Ammon's horn (tissue), 1 donor: Measurements from ENCODE around the gene INO80C.
"Not testable (repeated sequence)": the region's sequence is repeated elsewhere in the genome, so short reads cannot be mapped to it uniquely, and the experiment has no call there.

Source experiments
- DNase-seq: peaks from one replicate; pipeline ENCODE4 v3.0.0-alpha.2; 2016; ENCODE audit warnings: low spot score

Gene INO80C

GRCh38 chr18:35489281-35489680, 8.5 kb downstream of the INO80C start:
- DNase-seq, result not testable (repeated sequence)

GRCh38 chr18:35488396-35488795, 9.4 kb downstream of the INO80C start:
- DNase-seq, result not testable (repeated sequence)

GRCh38 chr18:35487525-35487924, 10.2 kb downstream of the INO80C start:
- DNase-seq, result not testable (repeated sequence)

- no peak for DNase-seq
These were observed 11.9 kb downstream of the INO80C start for GRCh38 chr18:35485852-35486251.

GRCh38 chr18:35484034-35484433, 13.7 kb downstream of the INO80C start:
- DNase-seq, result no peak

- DNase-seq, result no peak
These were observed 15.8 kb downstream of the INO80C start for GRCh38 chr18:35481960-35482366.

- no peak for DNase-seq
These were observed 17.7 kb downstream of the INO80C start for GRCh38 chr18:35479911-35480586.

GRCh38 chr18:35478520-35479435, 19.0 kb downstream of the INO80C start:
- DNase-seq, result peak; percentile 65

GRCh38 chr18:35477974-35478373, 19.8 kb downstream of the INO80C start:
- DNase-seq, result no peak

GRCh38 chr18:35477497-35477896, 20.3 kb downstream of the INO80C start:
- DNase-seq, result peak; percentile 33

GRCh38 chr18:35474884-35475283, 22.9 kb downstream of the INO80C start:
- no peak for DNase-seq

- no peak for DNase-seq
These were observed 24.2 kb downstream of the INO80C start for GRCh38 chr18:35473562-35473961.

GRCh38 chr18:35470435-35470834, 27.3 kb downstream of the INO80C start:
- DNase-seq, result peak; percentile 78

GRCh38 chr18:35469725-35470124, 28.0 kb downstream of the INO80C start:
- DNase-seq, result no peak

GRCh38 chr18:35468711-35469110, 29.0 kb downstream of the INO80C start:
- DNase-seq, result no peak

GRCh38 chr18:35467624-35468016, 30.1 kb downstream of the INO80C start:
- DNase-seq, result no peak

- DNase-seq, result no peak
These were observed 30.7 kb downstream of the INO80C start for GRCh38 chr18:35466815-35467623.

- no peak for DNase-seq
These were observed 31.4 kb downstream of the INO80C start for GRCh38 chr18:35466334-35466733.

- no peak for DNase-seq
These were observed 32.4 kb downstream of the INO80C start for GRCh38 chr18:35465329-35465728.

- no peak for DNase-seq
These were observed 32.9 kb downstream of the INO80C start for GRCh38 chr18:35464831-35465279.

GRCh38 chr18:35463827-35464226, 33.9 kb downstream of the INO80C start:
- DNase-seq, result no peak

GRCh38 chr18:35463050-35463449, 34.7 kb downstream of the INO80C start:
- DNase-seq, result no peak
